ENCODE data around the gene PNMT.

The PNMT gene

GRCh38 chr17:39622380-39623006 is 45.8 kb upstream of the PNMT start:
- Histone ChIP-seq H3K4me3 (ENCODE audit: low read depth, low read length) (no peak overlapping the region), H3K27ac (no peak overlapping the region), H3K27me3 (ENCODE audit: insufficient read depth, low read depth, severe bottlenecking) (peaks cover 18% of the 10 kb centered on the region), H3K9me3 (ENCODE audit: severe bottlenecking) (no peaks in the 10 kb centered on the region), H3K36me3 (no peaks in the 10 kb centered on the region)
- no peak for DNase-seq
- TF ChIP-seq CTCF (IDR thresholded peaks at IDR 0.05; ENCODE audit: low read depth, low read length): no peak

DNA sequence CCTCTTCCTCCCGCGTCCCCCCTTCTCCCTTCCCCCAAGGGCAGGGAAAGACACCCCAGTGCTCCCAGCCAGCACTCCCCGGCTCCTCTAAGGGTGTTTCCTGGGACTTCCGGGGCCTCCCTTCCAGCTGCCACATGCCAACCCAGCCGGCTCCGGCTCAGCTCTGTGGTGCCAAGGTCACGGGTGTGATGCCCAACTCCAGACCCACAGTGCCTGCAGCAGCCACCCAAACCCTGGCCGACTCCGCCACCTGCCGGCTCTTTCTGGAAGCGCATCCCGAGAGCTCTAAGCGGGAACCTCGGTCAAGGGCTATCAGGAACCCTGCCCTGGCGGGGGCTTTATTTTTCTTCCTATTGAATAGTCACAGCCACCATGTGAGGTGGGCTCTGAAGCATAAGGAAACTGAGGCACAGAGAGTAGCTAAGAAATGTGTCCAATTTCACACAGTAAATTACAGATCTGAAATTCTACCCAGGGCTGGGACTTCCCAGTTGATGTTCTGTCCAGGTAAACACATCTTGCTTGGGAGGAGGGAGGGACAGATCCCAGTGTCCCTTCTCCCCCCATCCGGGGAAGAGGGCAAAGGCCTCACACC is 44.8 kb upstream of the PNMT start:
- peak; percentile 94 for TF ChIP-seq CTCF (IDR thresholded peaks at IDR 0.05; ENCODE audit: low read depth, low read length)
- H3K4me3 ChIP-seq (ENCODE audit: low read depth, low read length): no peak overlapping the region
- no peaks in the 10 kb centered on the region for H3K36me3 ChIP-seq
- DNase-seq: peak; percentile 91
- H3K27me3 ChIP-seq (ENCODE audit: insufficient read depth, low read depth, severe bottlenecking): peaks cover 17% of the 10 kb centered on the region
- H3K27ac ChIP-seq: no peak overlapping the region
- no peaks in the 10 kb centered on the region for H3K9me3 ChIP-seq (ENCODE audit: severe bottlenecking)

DNA sequence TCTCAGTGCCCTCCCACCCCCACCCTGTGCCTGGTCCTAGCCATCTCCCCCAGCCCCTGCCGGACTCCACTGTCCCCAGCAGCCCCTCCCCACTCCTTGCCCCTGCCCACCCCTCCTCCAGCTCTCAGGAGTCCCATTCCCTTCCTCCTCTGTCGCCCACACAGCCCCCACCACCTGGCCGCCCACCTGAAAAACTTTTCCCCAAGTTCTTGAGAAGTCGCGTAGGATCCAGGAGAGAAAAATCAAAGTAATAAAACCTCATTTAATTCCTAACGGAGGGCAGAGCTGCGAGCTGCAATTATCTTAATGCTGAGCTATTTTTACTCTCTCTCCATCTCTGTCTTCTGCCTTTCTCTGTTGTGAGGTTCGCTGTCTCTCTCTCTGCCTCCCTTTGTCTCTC is 43.9 kb upstream of the PNMT start:
- Histone ChIP-seq H3K36me3 (no peaks in the 10 kb centered on the region), H3K4me3 (ENCODE audit: low read depth, low read length) (no peak overlapping the region), H3K9me3 (ENCODE audit: severe bottlenecking) (no peaks in the 10 kb centered on the region), H3K27me3 (ENCODE audit: insufficient read depth, low read depth, severe bottlenecking) (peaks cover 9% of the 10 kb centered on the region), H3K27ac (no peak overlapping the region)
- DNase-seq: no peak
- no peak for TF ChIP-seq CTCF (IDR thresholded peaks at IDR 0.05; ENCODE audit: low read depth, low read length)

DNA sequence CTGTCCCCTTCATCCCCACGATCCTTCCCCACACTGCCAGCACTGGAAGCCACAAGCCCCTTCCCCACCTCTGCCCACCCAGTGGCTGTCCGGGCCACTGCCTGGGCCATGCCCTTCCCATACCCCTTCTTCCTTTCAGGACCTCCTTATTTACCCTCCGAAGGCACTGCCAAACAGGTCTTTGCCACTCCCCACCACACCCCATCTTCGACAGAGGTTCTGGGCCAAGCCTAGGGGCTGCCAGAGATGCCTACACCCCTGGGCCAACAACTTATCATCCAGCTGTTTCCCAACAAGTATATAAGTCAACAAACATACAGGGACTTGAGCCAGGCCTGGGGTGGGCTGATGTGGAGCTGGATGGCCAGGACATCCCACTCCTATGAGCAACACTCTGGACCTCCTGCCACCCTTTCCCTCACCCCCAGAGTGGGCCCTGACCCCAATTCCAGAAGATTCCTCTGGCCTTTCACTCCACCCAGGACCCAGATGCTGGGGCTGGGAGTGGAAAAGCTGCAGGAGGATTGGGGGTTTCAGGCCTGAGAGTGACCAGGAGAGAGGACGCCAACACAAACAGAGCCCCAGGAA is 43.0 kb upstream of the PNMT start:
- TF ChIP-seq CTCF (IDR thresholded peaks at IDR 0.05; ENCODE audit: low read depth, low read length): no peak
- Histone ChIP-seq H3K27me3 (ENCODE audit: insufficient read depth, low read depth, severe bottlenecking) (peaks cover 4% of the 10 kb centered on the region), H3K36me3 (no peaks in the 10 kb centered on the region), H3K9me3 (ENCODE audit: severe bottlenecking) (no peaks in the 10 kb centered on the region), H3K27ac (no peak overlapping the region), H3K4me3 (ENCODE audit: low read depth, low read length) (no peak overlapping the region)
- no peak for DNase-seq

- H3K9me3 ChIP-seq (ENCODE audit: severe bottlenecking): no peaks in the 10 kb centered on the region
- H3K4me3 ChIP-seq (ENCODE audit: low read depth, low read length): peak within 1 kb of the TSS; percentile 66
- peaks cover 4% of the 10 kb centered on the region for H3K27me3 ChIP-seq (ENCODE audit: insufficient read depth, low read depth, severe bottlenecking)
- no peaks in the 10 kb centered on the region for H3K36me3 ChIP-seq
- H3K27ac ChIP-seq: no peak within 1 kb of the TSS
- DNase-seq: peak; percentile 56
- TF ChIP-seq CTCF (IDR thresholded peaks at IDR 0.05; ENCODE audit: low read depth, low read length): no peak
Observed at GRCh38 chr17:39626171-39627046, 41.8 kb upstream of the PNMT start, which contains the start of gene PPP1R1B. Gene PPP1R1B (plus strand): TSS chr17:39626952. CDS start chr17:39627393, 441 bp downstream.

All from WERI-Rb-1 (cell line).